Esophagus muscularis mucosa (tissue), 4 donors: Measurements from ENCODE around the gene CRELD1. TPM values are rescaled to one million over a fixed set of nuclear protein-coding genes. Genes with fewer than 3 reads are reported as not detected.

Source experiments
- DNase-seq: peaks from one replicate; pipeline ENCODE4 v3.0.0-alpha.2; 2017; ENCODE audit errors: extremely low spot score
- H3K27ac ChIP-seq, 4 donors: fragments of 200-600 bp; sonication (generic); replicated peaks in 1 of 4; 1 replicate in 3 of 4; 2 replicates in 1 of 4; pipeline ENCODE4 v1.5.1; 2016 to 2019; ENCODE audit warnings: mild to moderate bottlenecking in 1 of 4
- H3K27me3 ChIP-seq, 4 donors: fragments of 200-600 bp; sonication (generic); one replicate each; pipeline versions ENCODE4 v1.5.1 to v1.6.0; 2016 to 2019
- H3K36me3 ChIP-seq, 4 donors: fragments of 200-600 bp; sonication (generic); one replicate each; pipeline ENCODE4 v1.5.1; 2016 to 2019
- H3K4me1 ChIP-seq, 4 donors: fragments of 200-600 bp; sonication (generic); one replicate each; pipeline ENCODE4 v1.5.1; 2016 to 2019
- H3K4me3 ChIP-seq, 4 donors: fragments of 200-600 bp; sonication (generic); 1 replicate in 2 of 4; 2 replicates in 2 of 4; pipeline ENCODE4 v1.5.1; 2016 to 2019; ENCODE audit warnings: mild to moderate bottlenecking in 4 of 4, moderate library complexity in 1 of 4
- H3K9me3 ChIP-seq, 4 donors: fragments of 200-600 bp; sonication (generic); 1 replicate in 3 of 4; 2 replicates in 1 of 4; pipeline ENCODE4 v1.5.1; 2016 to 2019
- EP300 ChIP-seq: sonication (generic); formaldehyde crosslinking; IDR thresholded peaks from one replicate; pipeline ENCODE4 v1.6.1; 2017; ENCODE audit warnings: antibody characterized with exemption
- POLR2A ChIP-seq: fragments of 450-650 bp; IDR thresholded peaks from one replicate; pipeline ENCODE4 v1.6.1; 2017; ENCODE audit warnings: antibody characterized with exemption, moderate library complexity, mild to moderate bottlenecking, low read depth
- POLR2AphosphoS5 ChIP-seq, 2 donors: sonication (generic); formaldehyde crosslinking; IDR thresholded peaks; one replicate each; pipeline ENCODE4 v1.6.1; 2017; ENCODE audit warnings: antibody characterized with exemption in 2 of 2
- WGBS: methylation state at CpG from one replicate; pipeline ENCODE4 v1.1.5; 2018; 5-methylcytosine and 5-hydroxymethylcytosine counted together
- intact Hi-C: fragments of 100-400 bp; cut with DNase I; formaldehyde crosslinking; loops from one replicate; pipeline ENCODE4 v1.15.1; 2023
- total RNA-seq, 4 donors: library from RNA; depleted of rRNA; stranded (reverse); fragments of >200 nt; gene quantifications; one replicate each; pipeline versions ENCODE4 v1.1.0 to v1.2.1, GENCODE V29; 2016
- TF ChIP-seq, protein P1 (sequence below), 3 experiments: fragments of 200-600 bp in 2 of 3; fragments of 450-650 bp in 1 of 3; sonication (generic) in 2 of 3; IDR thresholded peaks; one replicate each; pipeline ENCODE4 v1.5.1; 2017 to 2019; ENCODE audit warnings: antibody characterized with exemption in 3 of 3, mild to moderate bottlenecking in 2 of 3, moderate library complexity in 1 of 3

Gene CRELD1
- total RNA-seq, 4 donors from 2014 or later = 38.6 to 62.9 (median 52.0) TPM

DNA sequence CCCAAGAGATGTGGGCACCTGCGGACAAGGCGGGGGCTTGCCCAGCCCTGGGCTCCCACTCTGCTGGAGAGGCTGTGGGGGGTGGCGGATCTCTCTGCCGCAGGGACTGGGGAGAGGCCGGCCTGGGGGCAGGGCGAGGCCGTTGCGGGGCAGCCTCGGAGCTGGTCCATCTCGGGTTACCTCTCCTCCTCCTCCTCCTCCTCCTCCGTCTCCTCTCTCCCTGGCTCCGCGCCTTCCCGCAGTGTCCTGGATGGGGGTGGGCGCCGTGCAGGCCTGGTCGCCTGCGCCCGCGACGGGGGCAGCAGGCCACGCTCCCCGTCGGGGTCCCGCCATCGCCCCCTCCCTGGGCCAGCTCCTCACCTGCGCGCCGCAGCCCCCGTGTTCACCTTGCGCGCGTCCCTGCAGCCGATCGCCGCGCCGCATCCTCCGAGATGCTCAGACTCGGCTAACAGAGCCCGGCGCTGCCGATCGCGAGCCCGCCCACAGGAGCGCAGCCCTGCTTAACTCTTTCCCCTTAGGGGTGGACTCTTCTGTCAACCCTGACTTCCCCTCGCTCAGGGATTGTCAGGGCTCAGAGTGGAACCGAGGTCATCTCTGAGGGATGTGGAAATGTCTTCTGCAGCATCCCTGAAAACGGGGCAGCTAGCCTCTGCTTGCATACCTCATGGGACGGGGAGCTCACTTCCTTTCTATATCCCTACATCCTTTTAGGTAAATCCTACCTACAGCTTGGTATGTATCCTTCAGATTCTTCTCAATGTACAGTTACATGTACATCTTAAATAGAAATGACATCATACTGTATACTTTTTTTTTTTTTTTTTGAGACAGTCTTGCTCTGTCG is 18.6 kb downstream of the CRELD1 start, which contains the start of gene PRRT3:
Gene PRRT3, minus strand, starts transcription at position 447 of the 844 bp plus-strand sequence. CDS start 2,293 bp downstream, outside the sequence.
- Histone ChIP-seq H3K4me1 (peaks cover 17 to 51% (median 36%) of the 10 kb centered on the region in 4 donors), H3K27ac (no peak within 1 kb of the TSS), H3K4me3 (peak within 1 kb of the TSS; percentile 56 to 77 (median 62)), H3K36me3 (peaks cover 0 to 19% (median 6%) of the 10 kb centered on the region in 4 donors), H3K9me3 (no peaks in the 10 kb centered on the region), H3K27me3 (peaks cover 0 to 8% (median 0%) of the 10 kb centered on the region in 4 donors)
- peak in 1 of 2 donors; percentile 33 for TF ChIP-seq POLR2AphosphoS5 (IDR thresholded peaks at IDR 0.05)
- no peak for TF ChIP-seq POLR2A
- no peak for DNase-seq
- intact Hi-C loops = loop anchor here (10.0 kb wide), 1 partner anchor 163 kb away; the partner anchor contains the start of gene BRK1
- WGBS = 22% methylated on average over 6 of the region's 52 CpGs

DNA sequence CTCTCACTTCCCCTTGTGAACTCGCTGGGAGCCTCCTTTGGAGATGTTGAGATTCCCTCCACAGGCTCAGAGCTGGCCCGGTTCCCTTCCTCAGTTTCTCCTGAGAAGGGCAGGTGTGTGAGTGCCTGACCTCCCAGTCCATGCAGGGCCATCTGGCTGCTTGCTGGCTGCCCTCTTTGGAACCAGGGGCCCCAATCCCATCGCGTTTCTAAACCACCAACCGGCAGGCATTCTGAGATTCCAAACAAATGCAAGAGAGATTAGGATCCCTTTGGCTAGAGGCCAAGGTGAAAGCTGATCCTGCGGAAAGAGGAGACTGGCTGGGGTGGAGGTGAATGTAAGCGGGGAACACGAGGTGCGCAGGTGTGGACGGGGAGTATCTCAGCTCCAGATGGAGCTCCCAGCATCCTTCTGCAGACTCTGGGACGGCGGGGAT is 21.5 kb downstream of the CRELD1 start:
- Histone ChIP-seq H3K36me3 (peaks cover 0 to 8% (median 4%) of the 10 kb centered on the region in 4 donors), H3K27me3 (peaks cover 0 to 6% (median 0%) of the 10 kb centered on the region in 4 donors), H3K4me1 (peaks cover 11 to 29% (median 24%) of the 10 kb centered on the region in 4 donors), H3K4me3 (no peak overlapping the region), H3K9me3 (no peaks in the 10 kb centered on the region), H3K27ac (peak overlapping the region in 1 of 4 donors; percentile 11)
- TF ChIP-seq POLR2A = no peak
- TF ChIP-seq POLR2AphosphoS5 (IDR thresholded peaks at IDR 0.05) = no peak
- TF ChIP-seq, protein P1, sequence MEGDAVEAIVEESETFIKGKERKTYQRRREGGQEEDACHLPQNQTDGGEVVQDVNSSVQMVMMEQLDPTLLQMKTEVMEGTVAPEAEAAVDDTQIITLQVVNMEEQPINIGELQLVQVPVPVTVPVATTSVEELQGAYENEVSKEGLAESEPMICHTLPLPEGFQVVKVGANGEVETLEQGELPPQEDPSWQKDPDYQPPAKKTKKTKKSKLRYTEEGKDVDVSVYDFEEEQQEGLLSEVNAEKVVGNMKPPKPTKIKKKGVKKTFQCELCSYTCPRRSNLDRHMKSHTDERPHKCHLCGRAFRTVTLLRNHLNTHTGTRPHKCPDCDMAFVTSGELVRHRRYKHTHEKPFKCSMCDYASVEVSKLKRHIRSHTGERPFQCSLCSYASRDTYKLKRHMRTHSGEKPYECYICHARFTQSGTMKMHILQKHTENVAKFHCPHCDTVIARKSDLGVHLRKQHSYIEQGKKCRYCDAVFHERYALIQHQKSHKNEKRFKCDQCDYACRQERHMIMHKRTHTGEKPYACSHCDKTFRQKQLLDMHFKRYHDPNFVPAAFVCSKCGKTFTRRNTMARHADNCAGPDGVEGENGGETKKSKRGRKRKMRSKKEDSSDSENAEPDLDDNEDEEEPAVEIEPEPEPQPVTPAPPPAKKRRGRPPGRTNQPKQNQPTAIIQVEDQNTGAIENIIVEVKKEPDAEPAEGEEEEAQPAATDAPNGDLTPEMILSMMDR (IDR thresholded peaks at IDR 0.05) = no peak
- no peak for TF ChIP-seq EP300
- intact Hi-C loops = loop anchor here (10.0 kb wide), 1 partner anchor 160 kb away; the partner anchor contains the start of gene BRK1
- no peak for DNase-seq
- 51% methylated on average over 12 of the region's 12 CpGs for WGBS

DNA sequence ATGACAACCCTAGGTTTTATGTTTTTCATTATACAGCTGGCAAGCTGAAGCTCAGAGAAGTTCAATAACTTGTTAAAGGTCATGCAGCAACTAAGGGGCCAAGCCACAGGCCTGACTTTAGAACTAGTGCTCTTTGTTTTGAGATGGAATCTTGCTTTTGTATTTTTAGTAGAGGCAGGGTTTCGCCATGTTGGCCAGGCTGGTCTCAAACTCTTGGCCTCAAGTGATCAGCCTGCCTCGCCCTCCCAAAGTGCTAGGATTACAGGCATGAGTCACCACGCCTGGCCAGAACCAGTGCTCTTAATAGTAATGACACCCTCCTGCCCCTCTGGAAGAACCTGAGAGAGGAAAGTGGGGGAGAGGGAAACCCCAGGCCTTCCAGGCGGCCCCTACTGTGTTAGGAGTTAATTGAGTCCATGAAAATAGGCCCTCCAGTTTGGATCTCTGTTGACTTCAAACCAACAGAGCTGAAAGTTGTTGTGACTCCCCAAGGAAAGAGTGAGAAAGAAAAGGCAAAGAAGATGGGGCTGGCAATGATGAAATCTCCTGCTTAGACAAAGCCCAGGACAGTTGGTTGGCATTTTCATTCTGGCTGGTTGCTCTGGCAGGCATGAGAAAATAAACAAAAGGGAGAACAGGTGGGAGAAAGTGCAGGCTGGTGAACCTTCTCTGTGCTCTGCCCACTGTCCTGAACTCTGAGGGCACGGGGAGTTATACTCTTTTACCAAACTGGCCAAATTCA is 22.1 kb downstream of the CRELD1 start:
- Histone ChIP-seq H3K27ac (peak overlapping the region in 3 of 4 donors; percentile 11 to 48 (median 37)), H3K36me3 (peaks cover 0 to 12% (median 6%) of the 10 kb centered on the region in 4 donors)
- 80% methylated on average over 2 of the region's 5 CpGs for WGBS

DNA sequence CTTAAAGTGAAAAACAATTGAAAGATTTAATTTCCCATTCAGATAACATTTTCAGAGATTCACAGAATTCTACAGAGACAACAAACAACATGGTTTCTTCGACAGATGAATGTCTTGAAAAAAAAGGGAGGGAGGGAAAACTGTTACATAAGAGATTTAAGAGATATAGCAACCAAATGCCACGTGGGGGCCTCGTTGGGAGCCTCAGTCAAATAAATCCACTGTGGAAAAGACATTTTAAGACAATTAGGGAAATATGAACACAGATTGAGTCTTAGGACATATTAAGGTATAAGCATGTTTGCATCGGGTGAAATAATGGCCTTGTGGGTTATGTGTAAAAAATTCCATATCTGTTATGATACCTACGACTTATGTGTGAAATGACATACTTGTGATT is 23.6 kb downstream of the CRELD1 start:
- H3K27me3 ChIP-seq = peaks cover 0 to 4% (median 0%) of the 10 kb centered on the region in 4 donors
- H3K9me3 ChIP-seq = no peaks in the 10 kb centered on the region
- WGBS = 48% methylated on average over 5 of the region's 5 CpGs
- intact Hi-C loops = loop anchor here (10.0 kb wide), 1 partner anchor 158 kb away; the partner anchor contains the start of gene BRK1
- no peak for DNase-seq
- no peak overlapping the region for H3K4me3 ChIP-seq
- H3K4me1 ChIP-seq = peaks cover 3 to 17% (median 12%) of the 10 kb centered on the region in 4 donors
- TF ChIP-seq, protein P1 (IDR thresholded peaks at IDR 0.05) = no peak
- no peak for TF ChIP-seq POLR2AphosphoS5 (IDR thresholded peaks at IDR 0.05)
- TF ChIP-seq POLR2A = no peak
- peaks cover 6 to 27% (median 19%) of the 10 kb centered on the region in 4 donors for H3K36me3 ChIP-seq
- no peak overlapping the region for H3K27ac ChIP-seq

More for the DNA sequence above, 22.1 kb downstream of the CRELD1 start:
- no peak overlapping the region for H3K4me3 ChIP-seq
- peaks cover 0 to 6% (median 0%) of the 10 kb centered on the region in 4 donors for H3K27me3 ChIP-seq
- DNase-seq = no peak
- H3K9me3 ChIP-seq = no peaks in the 10 kb centered on the region
- H3K4me1 ChIP-seq = peaks cover 11 to 29% (median 24%) of the 10 kb centered on the region in 4 donors
- TF ChIP-seq POLR2AphosphoS5 (IDR thresholded peaks at IDR 0.05) = no peak
- no peak for TF ChIP-seq EP300
- no peak for TF ChIP-seq POLR2A
- TF ChIP-seq, protein P1 (IDR thresholded peaks at IDR 0.05) = no peak
- intact Hi-C loops = loop anchor here (10.0 kb wide), 1 partner anchor 159 kb away; the partner anchor contains the start of gene BRK1
